Fibroblast of the conjunctiva (primary cell): ENCODE measurements around the gene OTULIN.

Source experiments
- DNase-seq: peaks from one replicate; pipeline ENCODE4 v3.0.0-alpha.2; 2010; ENCODE audit warnings: low read depth

The OTULIN gene

GRCh38 chr5:14668181-14668591, 3.7 kb downstream of the OTULIN start:
- DNase-seq, result no peak

- no peak for DNase-seq
These were observed 4.9 kb downstream of the OTULIN start for GRCh38 chr5:14669415-14669814.

GRCh38 chr5:14669975-14670374, 5.5 kb downstream of the OTULIN start:
- no peak for DNase-seq

- no peak for DNase-seq
These were observed 6.9 kb downstream of the OTULIN start for GRCh38 chr5:14671414-14671813.

- DNase-seq, result no peak
These were observed 7.6 kb downstream of the OTULIN start for GRCh38 chr5:14672082-14672481.

GRCh38 chr5:14672484-14673394, 8.2 kb downstream of the OTULIN start:
- DNase-seq, result no peak

GRCh38 chr5:14673443-14673842, 8.9 kb downstream of the OTULIN start:
- DNase-seq, result no peak

- no peak for DNase-seq
These were observed 10.7 kb downstream of the OTULIN start for GRCh38 chr5:14674983-14675854.

- DNase-seq, result no peak
These were observed 11.4 kb downstream of the OTULIN start for GRCh38 chr5:14675865-14676300.

GRCh38 chr5:14676320-14676719, 11.8 kb downstream of the OTULIN start:
- DNase-seq, result no peak

- no peak for DNase-seq
These were observed 14.3 kb downstream of the OTULIN start for GRCh38 chr5:14678773-14679334.

- no peak for DNase-seq
These were observed 15.1 kb downstream of the OTULIN start for GRCh38 chr5:14679595-14679994.

- no peak for DNase-seq
These were observed 16.8 kb downstream of the OTULIN start for GRCh38 chr5:14681236-14681752.

GRCh38 chr5:14683906-14684455, 19.5 kb downstream of the OTULIN start:
- DNase-seq, result no peak

GRCh38 chr5:14684757-14685156, 20.2 kb downstream of the OTULIN start:
- DNase-seq, result no peak

GRCh38 chr5:14685757-14686156, 21.2 kb downstream of the OTULIN start:
- DNase-seq, result peak; percentile 51

- no peak for DNase-seq
These were observed 22.0 kb downstream of the OTULIN start for GRCh38 chr5:14686517-14686916.

- DNase-seq, result no peak
These were observed 22.6 kb downstream of the OTULIN start for GRCh38 chr5:14687023-14687665.

GRCh38 chr5:14693070-14693469, 28.6 kb downstream of the OTULIN start:
- DNase-seq, result no peak

GRCh38 chr5:14695152-14695551, 30.6 kb downstream of the OTULIN start:
- DNase-seq, result no peak

GRCh38 chr5:14696057-14696456, 31.5 kb downstream of the OTULIN start:
- DNase-seq, result no peak
